Panc1 (cell line): ENCODE data around the gene GAB1. TPM values are rescaled to one million over a fixed set of nuclear protein-coding genes. Genes with fewer than 3 reads are reported as not detected.

ENCODE experiments used
- ATAC-seq: fragments of 200-7000 bp; cut with Tn5 transposase; 2 replicates; pipeline ENCODE4 v1.9.1; 2020; ENCODE audit warnings: mild to moderate bottlenecking, moderate library complexity
- BruUV-seq: library from RNA; stranded (reverse); fragments of 400-500 nt; replicated peaks from 2 replicates; lab custom pipeline; 2021; lab: Mats Ljungman, UMichigan
- CTCF ChIA-PET: fragments of 300-600 bp; sonication (Branson Sonifier 250); formaldehyde crosslinking; loops from one replicate; lab custom pipeline; 2022; ENCODE audit warnings: antibody characterized with exemption; lab: Charles Lee
- POLR2A ChIA-PET: fragments of 300-600 bp; sonication (Branson Sonifier 250); formaldehyde crosslinking; loops from one replicate; lab custom pipeline; 2022; ENCODE audit warnings: antibody characterized with exemption; lab: Charles Lee
- DNase-seq: peaks from one replicate; pipeline ENCODE4 v3.0.0-alpha.2; 2010; ENCODE audit warnings: low read depth, low spot score
- H3K27ac ChIP-seq: 2 replicates; pipeline ENCODE4 v1.5.1; 2011; ENCODE audit warnings: mild to moderate bottlenecking, low read length, inconsistent platforms
- H3K27me3 ChIP-seq: fragments of 200-500 bp; sonication (Bioruptor generic); 2 replicates; pipeline ENCODE4 v1.6.0; 2014; ENCODE audit warnings: low read length, inconsistent platforms; ENCODE audit not compliant: control insufficient read depth, insufficient read depth
- H3K36me3 ChIP-seq: fragments of 200-500 bp; sonication (Bioruptor generic); 2 replicates; pipeline ENCODE4 v1.5.1; 2014; ENCODE audit warnings: inconsistent platforms, mild to moderate bottlenecking, low read length, moderate library complexity; ENCODE audit not compliant: control insufficient read depth, insufficient read depth
- H3K4me1 ChIP-seq: 2 replicates; pipeline ENCODE4 v1.5.1; 2011; ENCODE audit warnings: inconsistent platforms, mild to moderate bottlenecking, low read length, moderate library complexity; ENCODE audit not compliant: control insufficient read depth, insufficient read depth
- H3K4me3 ChIP-seq, 2 experiments: 2 replicates each; pipeline ENCODE4 v1.5.1; 2011 to 2012; ENCODE audit warnings: low read depth in 2 of 2, low read length in 2 of 2, mild to moderate bottlenecking in 2 of 2, inconsistent platforms in 1 of 2, moderate library complexity in 1 of 2
- H3K9me3 ChIP-seq: fragments of 200-500 bp; sonication (Bioruptor generic); 2 replicates; pipeline ENCODE4 v1.5.1; 2014; ENCODE audit warnings: low read depth, mild to moderate bottlenecking, inconsistent platforms, low read length, moderate library complexity; ENCODE audit not compliant: control insufficient read depth, insufficient read depth
- CTCF ChIP-seq: fragments of 450-650 bp; IDR thresholded peaks from 2 replicates; pipeline ENCODE4 v1.5.1; 2017; ENCODE audit warnings: mild to moderate bottlenecking
- POLR2AphosphoS5 ChIP-seq: IDR thresholded peaks from 2 replicates; pipeline ENCODE4 v1.6.1; 2012; ENCODE audit warnings: mild to moderate bottlenecking, low read depth, low read length, moderate library complexity
- REST ChIP-seq, 2 experiments: IDR thresholded peaks; 2 replicates each; pipeline ENCODE4 v1.6.1; 2011 to 2012; ENCODE audit warnings: low read depth in 2 of 2, control low read depth in 1 of 2, low read length in 1 of 2, mild to moderate bottlenecking in 1 of 2, moderate library complexity in 1 of 2; ENCODE audit not compliant: insufficient read depth in 1 of 2
- SIN3A ChIP-seq: IDR thresholded peaks from 2 replicates; pipeline ENCODE4 v1.6.1; 2012; ENCODE audit warnings: low read depth, mild to moderate bottlenecking, low read length, moderate library complexity, borderline replicate concordance; ENCODE audit not compliant: insufficient read depth
- TCF7L2 ChIP-seq: IDR thresholded peaks from 2 replicates; pipeline ENCODE4 v1.6.1; 2011; ENCODE audit warnings: mild to moderate bottlenecking, low read depth, low read length, inconsistent platforms
- in situ Hi-C: cut with HindIII; loops from 2 replicates; pipeline ENCODE4 v1.10.0; 2016; ENCODE audit warnings: low sequenced_read_pairs, low pct_unique_long_range_greater_than_20kb
- intact Hi-C: fragments of 100-400 bp; cut with micrococcal nuclease; formaldehyde crosslinking; loops from one replicate; pipeline ENCODE4 v1.10.0; 2022; ENCODE audit not compliant: unreplicated experiment
- total RNA-seq: library from RNA; stranded (reverse); gene quantifications from one replicate; pipeline ENCODE4 v1.2.1, GENCODE V29; 2021; ENCODE audit not compliant: unreplicated experiment

GAB1 gene
- total RNA-seq, 1 experiment from 2014 or later, result 2.8 TPM

GRCh38 chr4:143397887-143398286, 61.2 kb downstream of the GAB1 start:
- ChIA-PET POLR2A (no interaction called here), CTCF (no interaction called here)
- no peak for TF ChIP-seq SIN3A
- TF ChIP-seq POLR2AphosphoS5, result no peak
- no peak for TF ChIP-seq REST (IDR thresholded peaks at IDR 0.05; ENCODE audit: insufficient read depth in 1 of 2, low read depth in 2 of 2, low read length in 1 of 2)
- no peak for TF ChIP-seq TCF7L2
- no peak for TF ChIP-seq CTCF
- H3K4me3 ChIP-seq, result no peak overlapping the region
- no TSS peak for BruUV-seq
- no peaks in the 10 kb centered on the region for H3K4me1 ChIP-seq
- H3K9me3 ChIP-seq, result no peaks in the 10 kb centered on the region
- intact Hi-C loops (loop anchor here (5.0 kb wide), 1 partner anchor 84 kb away; no protein-coding TSS in a partner anchor), in situ Hi-C loops (no loop called here)
- H3K27me3 ChIP-seq, result no peaks in the 10 kb centered on the region
- ATAC-seq (no peak), DNase-seq (no peak)
- H3K36me3 ChIP-seq, result no peaks in the 10 kb centered on the region; the same call in 1 of the 2 replicates
- H3K27ac ChIP-seq, result no peak overlapping the region

- ChIA-PET CTCF (no interaction called here), POLR2A (no interaction called here)
- Histone ChIP-seq H3K4me3 (no peak overlapping the region), H3K27me3 (no peaks in the 10 kb centered on the region), H3K4me1 (no peaks in the 10 kb centered on the region), H3K36me3 (no peaks in the 10 kb centered on the region; the same call in 1 of the 2 replicates), H3K9me3 (no peaks in the 10 kb centered on the region), H3K27ac (no peak overlapping the region)
- in situ Hi-C loops (no loop called here), intact Hi-C loops (loop anchor here (5.0 kb wide), 1 partner anchor 83 kb away; no protein-coding TSS in a partner anchor)
- DNase-seq (peak; percentile 22), ATAC-seq (no peak)
- BruUV-seq, result no TSS peak
- TF ChIP-seq REST (IDR thresholded peaks at IDR 0.05; ENCODE audit: insufficient read depth in 1 of 2, low read depth in 2 of 2, low read length in 1 of 2) (no peak), TCF7L2 (no peak), CTCF (peak; percentile 62; the same call in 1 of the 2 replicates), POLR2AphosphoS5 (no peak)
Observed at GRCh38 chr4:143399113-143399949, 62.7 kb downstream of the GAB1 start.
